HepG2 (cell line): ENCODE results near the gene SYMPK. TPM values are rescaled to one million over a fixed set of nuclear protein-coding genes. Genes with fewer than 3 reads are reported as not detected.

Experiments
- ARNT2 ChIP-seq: sonication (generic); formaldehyde crosslinking; IDR thresholded peaks from 2 replicates; pipeline ENCODE4 v1.8.0; 2022; ENCODE audit warnings: mild to moderate bottlenecking, low read depth, missing genetic modification reagents, moderate library complexity
- BRCA1 ChIP-seq: sonication (generic); formaldehyde crosslinking; IDR thresholded peaks from 2 replicates; pipeline ENCODE4 v1.4.0; 2020; ENCODE audit warnings: missing genetic modification reagents
- ETV5 ChIP-seq: IDR thresholded peaks from 2 replicates; pipeline ENCODE4 v1.6.1; 2018; ENCODE audit warnings: missing biosample characterization, missing genetic modification reagents, inconsistent platforms, borderline replicate concordance
- FOXK2 ChIP-seq: fragments of 450-650 bp; IDR thresholded peaks from 2 replicates; pipeline ENCODE4 v1.6.1; 2016
- JUN ChIP-seq: sonication (generic); formaldehyde crosslinking; IDR thresholded peaks from 2 replicates; pipeline ENCODE4 v1.4.0; 2020; ENCODE audit warnings: mild to moderate bottlenecking, missing genetic modification reagents
- JUND ChIP-seq: sonication (generic); formaldehyde crosslinking; IDR thresholded peaks from 2 replicates; pipeline ENCODE4 v1.8.0; 2022; ENCODE audit warnings: mild to moderate bottlenecking, missing genetic modification reagents
- KAT7 ChIP-seq: IDR thresholded peaks from 2 replicates; pipeline ENCODE4 v1.6.1; 2018; ENCODE audit warnings: borderline replicate concordance, missing compliant biosample characterization
- MLXIP ChIP-seq: sonication (generic); formaldehyde crosslinking; IDR thresholded peaks from 2 replicates; pipeline ENCODE4 v1.9.0; 2021; ENCODE audit warnings: missing genetic modification reagents, borderline replicate concordance
- MZF1 ChIP-seq: sonication (generic); formaldehyde crosslinking; IDR thresholded peaks from 2 replicates; pipeline ENCODE4 v1.8.1; 2023; ENCODE audit warnings: mild to moderate bottlenecking, missing genetic modification reagents, borderline replicate concordance
- NFIB ChIP-seq: sonication (generic); formaldehyde crosslinking; IDR thresholded peaks from 2 replicates; pipeline ENCODE4 v1.9.0; 2021; ENCODE audit warnings: missing genetic modification reagents, mild to moderate bottlenecking, borderline replicate concordance
- NR2F2 ChIP-seq: IDR thresholded peaks from 2 replicates; pipeline ENCODE4 v1.6.1; 2012; ENCODE audit warnings: low read depth, inconsistent platforms, borderline replicate concordance
- PHB2 ChIP-seq: fragments of 450-650 bp; IDR thresholded peaks from 2 replicates; pipeline ENCODE4 v1.6.1; 2018; ENCODE audit not compliant: partially characterized antibody
- PHF5A ChIP-seq: IDR thresholded peaks from one replicate; pipeline ENCODE4 v1.6.1; 2018; ENCODE audit warnings: low read depth, missing genetic modification reagents; ENCODE audit not compliant: unreplicated experiment
- POLR2G ChIP-seq: fragments of 200-400 bp; formaldehyde crosslinking; IDR thresholded peaks from 2 replicates; pipeline ENCODE4 v1.6.1; 2018; ENCODE audit warnings: mild to moderate bottlenecking, low read depth, low read length, moderate library complexity
- SIN3B ChIP-seq: fragments of 150-350 bp; IDR thresholded peaks from 2 replicates; pipeline ENCODE4 v1.6.1; 2014; ENCODE audit warnings: low read length
- TIGD3 ChIP-seq: sonication (generic); formaldehyde crosslinking; IDR thresholded peaks from 2 replicates; pipeline ENCODE4 v1.5.1; 2020; ENCODE audit warnings: mild to moderate bottlenecking, missing genetic modification reagents, borderline replicate concordance
- ZBTB46 ChIP-seq: sonication (generic); formaldehyde crosslinking; IDR thresholded peaks from 2 replicates; pipeline ENCODE4 v1.4.0; 2020; ENCODE audit warnings: mild to moderate bottlenecking, missing genetic modification reagents, borderline replicate concordance
- ZMAT3 ChIP-seq: sonication (generic); formaldehyde crosslinking; conservative IDR thresholded peaks from 2 replicates; pipeline ENCODE4 v1.7.0; 2021; ENCODE audit warnings: missing genetic modification reagents
- ZNF12 ChIP-seq: sonication (generic); formaldehyde crosslinking; IDR thresholded peaks from 2 replicates; pipeline ENCODE4 v1.5.0; 2020; ENCODE audit warnings: missing genetic modification reagents
- ZNF660 ChIP-seq: sonication (generic); formaldehyde crosslinking; IDR thresholded peaks from 2 replicates; pipeline ENCODE4 v1.5.1; 2020; ENCODE audit warnings: mild to moderate bottlenecking, low read depth, missing genetic modification reagents, borderline replicate concordance
- ZNF737 ChIP-seq: sonication (generic); formaldehyde crosslinking; IDR thresholded peaks from 2 replicates; pipeline ENCODE4 v1.5.0; 2020; ENCODE audit warnings: missing genetic modification reagents, mild to moderate bottlenecking, borderline replicate concordance
- polyA plus RNA-seq, 8 experiments: library from polyadenylated mRNA; depleted of rRNA in 3 of 8; stranded (reverse) in 7 of 8; unstranded in 1 of 8; fragments of >200 nt; fragmentation: Illumina TruSeq in 4 of 8; extraction: Trizol in 4 of 8; gene quantifications; 2 replicates each; pipeline versions ENCODE4 v1.2.1 to v1.2.3, GENCODE V29; 2011 to 2016; ENCODE audit warnings: low read depth in 4 of 8, missing spikeins in 1 of 8, mixed read lengths in 1 of 8; ENCODE audit not compliant: insufficient read depth in 1 of 8
- total RNA-seq, 5 experiments: library from RNA; depleted of rRNA; stranded (reverse); fragments of >200 nt; fragmentation: Illumina TruSeq; extraction: Trizol; gene quantifications; 2 replicates each; pipeline ENCODE4 v1.2.3, GENCODE V29; 2016; ENCODE audit warnings: low read depth in 1 of 5

The SYMPK gene
- total and polyA plus RNA-seq, 2 of the 13 experiments (the other 11 are each of a cell fraction or from before 2014, with no cell fraction given): 21.9 to 55.7 TPM

GRCh38 chr19:45886427-45887199 lies 23.7 kb upstream of the SYMPK start (continued):
- TF ChIP-seq FOXK2 (no peak), ZNF737 (no peak), NFIB (no peak), KAT7 (CRISPR knock-in tag) (no peak), JUN (no peak), NR2F2 (no peak; the same call in 1 of the 2 replicates), PHB2 (no peak), MLXIP (CRISPR knock-in tag) (no peak), PHF5A (CRISPR knock-in tag) (peak; percentile 70), ZNF12 (CRISPR knock-in tag) (no peak), ZBTB46 (no peak), ARNT2 (CRISPR knock-in tag) (no peak; the same call in none of the 2 replicates), ETV5 (CRISPR knock-in tag) (peak; percentile 56; the same call in 1 of the 2 replicates), MZF1 (CRISPR knock-in tag) (no peak), JUND (CRISPR knock-in tag) (no peak), ZNF660 (no peak), SIN3B (no peak), POLR2G (peak; percentile 90), BRCA1 (CRISPR knock-in tag) (no peak), ZMAT3 (no peak), TIGD3 (CRISPR knock-in tag) (no peak)
